ENCODE measurements around the gene CBLC. TPM values are rescaled to one million over a fixed set of nuclear protein-coding genes. Genes with fewer than 3 reads are reported as not detected.
"Not testable (repeated sequence)": the region's sequence is repeated elsewhere in the genome, so short reads cannot be mapped to it uniquely, and the experiment has no call there.

Gene CBLC
- total RNA-seq, 1 donor from 2014 or later, result not detected

DNA sequence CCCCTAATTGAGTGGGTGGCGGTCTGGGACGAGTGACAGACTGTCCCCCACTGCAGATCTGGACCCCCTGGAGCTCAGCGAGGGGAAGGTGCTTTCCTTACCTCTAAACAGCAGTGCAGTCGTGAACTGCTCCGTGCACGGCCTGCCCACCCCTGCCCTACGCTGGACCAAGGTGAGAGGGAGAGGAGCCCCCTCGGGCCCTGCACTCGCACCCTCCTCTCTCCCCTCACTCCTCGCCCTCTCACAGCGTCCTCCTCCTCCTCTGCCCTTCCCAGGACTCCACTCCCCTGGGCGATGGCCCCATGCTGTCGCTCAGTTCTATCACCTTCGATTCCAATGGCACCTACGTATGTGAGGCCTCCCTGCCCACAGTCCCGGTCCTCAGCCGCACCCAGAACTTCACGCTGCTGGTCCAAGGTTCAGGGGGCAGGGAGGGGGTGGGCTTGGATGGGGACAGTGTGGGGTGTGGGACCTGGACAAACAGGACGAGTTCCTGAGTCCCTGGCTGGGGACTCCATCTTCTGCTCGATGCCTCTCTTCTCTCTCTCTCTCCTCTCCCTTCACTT, 40.9 kb downstream of the CBLC start:
- no peak for DNase-seq (ENCODE audit: low spot score)

DNA sequence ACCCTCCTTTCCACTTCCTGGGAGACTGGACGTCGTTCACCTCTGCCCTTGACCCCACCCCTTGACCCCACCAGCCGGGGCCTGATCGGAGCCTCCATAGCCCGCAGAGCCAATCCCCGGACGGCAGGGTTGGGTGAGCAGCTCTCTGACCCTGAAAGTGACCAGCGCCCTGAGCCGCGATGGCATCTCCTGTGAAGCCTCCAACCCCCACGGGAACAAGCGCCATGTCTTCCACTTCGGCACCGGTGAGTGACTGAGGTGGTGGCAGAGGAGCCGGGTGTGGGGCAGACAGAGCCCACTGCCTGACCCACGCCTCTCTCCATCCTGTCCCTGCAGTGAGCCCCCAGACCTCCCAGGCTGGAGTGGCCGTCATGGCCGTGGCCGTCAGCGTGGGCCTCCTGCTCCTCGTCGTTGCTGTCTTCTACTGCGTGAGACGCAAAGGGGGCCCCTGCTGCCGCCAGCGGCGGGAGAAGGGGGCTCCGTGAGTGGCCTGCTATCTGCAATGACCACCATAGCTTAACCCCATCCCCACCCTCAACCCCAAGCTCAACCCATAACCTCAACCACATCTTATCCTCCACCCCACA, 41.6 kb downstream of the CBLC start:
- no peak for DNase-seq (ENCODE audit: low spot score)

DNA sequence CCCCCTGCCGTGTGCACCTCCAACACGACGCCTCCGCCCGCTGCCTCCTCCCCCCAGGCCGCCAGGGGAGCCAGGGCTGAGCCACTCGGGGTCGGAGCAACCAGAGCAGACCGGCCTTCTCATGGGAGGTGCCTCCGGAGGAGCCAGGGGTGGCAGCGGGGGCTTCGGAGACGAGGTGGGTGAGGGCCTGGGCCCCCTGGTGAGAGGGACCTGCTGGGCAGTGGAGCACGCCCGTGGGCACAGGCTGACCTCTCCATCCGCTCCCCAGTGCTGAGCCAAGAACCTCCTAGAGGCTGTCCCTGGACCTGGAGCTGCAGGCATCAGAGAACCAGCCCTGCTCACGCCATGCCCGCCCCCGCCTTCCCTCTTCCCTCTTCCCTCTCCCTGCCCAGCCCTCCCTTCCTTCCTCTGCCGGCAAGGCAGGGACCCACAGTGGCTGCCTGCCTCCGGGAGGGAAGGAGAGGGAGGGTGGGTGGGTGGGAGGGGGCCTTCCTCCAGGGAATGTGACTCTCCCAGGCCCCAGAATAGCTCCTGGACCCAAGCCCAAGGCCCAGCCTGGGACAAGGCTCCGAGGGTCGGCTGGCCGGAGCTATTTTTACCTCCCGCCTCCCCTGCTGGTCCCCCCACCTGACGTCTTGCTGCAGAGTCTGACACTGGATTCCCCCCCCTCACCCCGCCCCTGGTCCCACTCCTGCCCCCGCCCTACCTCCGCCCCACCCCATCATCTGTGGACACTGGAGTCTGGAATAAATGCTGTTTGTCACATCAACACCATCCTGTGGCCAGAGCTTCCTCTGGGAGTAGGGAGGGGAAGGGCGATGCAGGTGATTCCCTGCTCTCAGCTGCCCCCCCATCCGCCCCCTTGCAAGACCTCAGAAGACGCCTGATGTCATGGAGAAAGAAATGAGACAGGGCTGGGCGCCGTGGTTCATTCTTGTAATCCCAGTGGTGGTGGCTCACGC, 43.2 kb downstream of the CBLC start:
- DNase-seq (ENCODE audit: low spot score), result no peak

DNA sequence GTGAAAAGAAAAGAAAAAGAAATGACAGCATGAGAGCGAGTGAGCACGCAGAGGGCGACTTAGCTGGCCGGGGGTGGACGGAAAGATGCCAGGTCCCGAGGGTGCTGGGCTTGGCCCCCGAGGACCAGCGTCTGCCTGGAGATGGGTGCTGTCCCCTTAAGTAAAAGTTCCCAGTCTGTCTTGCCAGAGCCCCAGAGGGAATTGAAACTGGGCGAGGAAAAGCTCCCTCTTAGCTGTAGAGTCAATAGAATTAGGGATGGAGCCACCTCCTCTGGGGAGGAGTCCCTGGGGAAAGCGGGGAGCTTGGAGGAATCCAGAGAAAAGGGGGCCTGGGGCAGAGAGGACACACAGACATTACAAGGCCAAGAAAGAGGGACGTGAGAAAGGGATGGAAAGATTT, 44.5 kb downstream of the CBLC start:
- no peak for DNase-seq (ENCODE audit: low spot score)

DNA sequence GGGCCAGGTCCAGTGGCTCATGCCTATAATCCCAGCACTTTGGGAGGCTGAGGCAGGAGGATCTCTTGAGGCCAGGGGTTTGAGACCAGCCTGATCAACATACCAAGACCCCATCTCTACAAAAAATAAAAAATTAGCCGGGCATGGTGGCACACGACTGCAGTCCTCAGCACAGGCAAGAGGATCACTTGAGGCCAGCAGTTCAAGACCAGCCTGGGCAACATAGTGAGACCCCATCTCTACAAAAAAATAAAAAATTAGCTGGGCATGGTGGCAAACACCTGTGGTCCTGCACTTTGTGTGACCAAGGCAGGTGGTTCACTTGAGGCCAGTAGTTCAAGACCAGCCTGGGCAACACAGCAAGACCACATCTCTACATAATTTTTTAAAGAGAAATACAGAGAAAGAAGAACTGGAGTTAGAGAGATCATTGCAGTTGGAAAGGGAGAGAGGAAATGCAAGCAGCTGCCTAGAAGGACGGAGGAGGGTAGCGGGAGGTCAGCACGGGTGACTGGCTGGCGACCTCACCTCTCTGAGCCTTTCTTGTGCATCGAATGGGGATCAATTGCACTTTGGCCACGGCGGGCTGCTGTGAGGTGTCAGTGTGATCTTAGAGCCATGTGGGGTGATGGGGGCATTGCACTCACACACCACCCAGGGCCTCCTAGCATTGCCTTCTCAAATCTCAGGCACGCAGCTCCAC, 45.1 kb downstream of the CBLC start:
- no peak for DNase-seq (ENCODE audit: low spot score)

DNA sequence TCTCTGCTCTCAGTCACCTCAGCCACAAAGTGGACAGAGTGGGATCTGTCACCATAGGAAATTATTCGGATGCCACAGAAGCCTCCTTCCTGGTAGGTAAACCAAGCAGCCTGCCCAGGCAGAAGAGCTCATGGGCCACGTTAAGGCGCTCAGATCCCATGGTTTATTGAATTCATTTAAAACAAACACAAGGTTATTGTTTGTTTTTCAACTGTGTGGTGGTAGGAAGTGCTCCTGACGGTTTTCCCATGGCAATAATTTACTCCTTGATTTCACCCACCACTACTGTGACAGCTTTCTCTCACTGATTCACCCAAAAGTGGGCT, 45.6 kb downstream of the CBLC start:
- DNase-seq (ENCODE audit: low spot score), result no peak

DNA sequence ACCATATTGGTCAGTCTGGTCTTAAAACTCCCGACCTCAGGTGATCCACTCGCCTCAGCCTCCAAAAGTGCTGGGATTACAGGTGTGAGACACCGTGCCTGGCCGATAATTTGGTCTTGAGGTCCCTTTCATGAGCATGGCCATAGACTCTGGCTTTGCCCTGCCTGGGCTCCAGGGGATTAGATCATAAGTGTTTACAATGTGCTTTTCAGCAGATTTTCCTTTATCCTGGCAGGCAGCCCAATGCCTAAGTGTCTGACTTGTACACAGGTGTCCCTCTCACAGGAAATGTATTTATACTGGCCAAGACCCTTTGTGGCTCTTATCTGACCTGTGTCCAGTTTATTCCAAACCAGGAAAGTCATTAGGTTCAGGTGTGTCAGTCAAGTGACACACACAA, 47.1 kb downstream of the CBLC start:
- DNase-seq (ENCODE audit: low spot score), result no peak

DNA sequence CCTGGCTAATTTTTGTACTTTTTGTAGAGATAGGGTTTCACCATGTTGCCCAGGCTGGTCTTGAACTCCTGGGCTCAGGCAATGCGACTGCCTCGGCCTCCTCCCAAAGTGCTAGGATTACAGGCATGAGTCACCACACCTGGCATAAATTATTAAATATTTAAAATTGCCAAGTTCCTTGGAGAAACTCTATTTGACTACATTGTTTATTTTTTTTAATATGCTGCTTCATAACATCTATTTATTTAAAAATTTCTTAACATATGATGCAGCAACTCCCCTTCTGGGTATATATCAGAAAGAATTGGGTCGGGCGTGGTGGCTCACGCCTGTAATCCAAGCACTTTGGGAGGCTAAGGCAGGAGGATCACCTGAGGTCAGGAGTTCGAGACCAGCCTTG, 55.2 kb downstream of the CBLC start:
- not testable (repeated sequence) for DNase-seq (ENCODE audit: low spot score)

DNA sequence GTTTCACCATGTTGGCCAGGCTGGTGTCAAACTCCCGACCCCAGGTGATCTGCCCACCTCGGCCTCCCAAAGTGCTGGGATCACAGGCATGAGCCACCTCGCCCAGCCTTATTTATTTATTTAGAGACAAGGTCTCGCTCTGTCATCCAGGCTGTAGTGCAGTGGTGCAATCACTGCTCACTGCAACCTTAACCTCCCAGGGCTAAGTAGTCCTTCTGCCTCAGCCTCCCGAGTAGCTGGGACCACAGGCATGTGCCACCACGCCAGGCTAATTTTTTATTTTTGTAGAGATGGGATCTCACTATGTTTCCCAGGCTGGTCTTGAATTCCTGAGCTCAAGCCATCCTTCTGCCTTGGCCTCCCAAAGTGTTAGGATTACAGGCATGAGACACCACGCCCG, 56.7 kb downstream of the CBLC start:
- DNase-seq (ENCODE audit: low spot score), result not testable (repeated sequence)

DNA sequence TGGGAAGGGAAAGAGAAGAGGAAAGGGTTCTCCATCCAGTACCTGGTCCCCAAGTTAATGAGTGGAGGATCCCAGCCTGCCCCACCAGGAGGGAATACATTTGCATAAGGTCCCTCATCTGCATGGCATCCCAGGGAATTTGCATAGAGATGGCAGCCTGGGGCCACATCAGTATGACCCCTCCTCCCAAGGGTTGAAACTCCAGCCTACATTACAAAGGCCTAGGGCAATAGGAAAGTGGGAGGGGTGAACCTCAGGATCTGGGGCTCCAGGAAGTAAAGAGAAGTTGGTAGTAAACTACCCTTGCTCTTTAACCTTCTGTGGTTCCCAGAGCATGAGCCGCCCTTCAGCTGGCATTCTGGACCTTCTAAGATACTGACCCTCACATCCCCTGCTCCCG, 61.6 kb downstream of the CBLC start:
- no peak for DNase-seq (ENCODE audit: low spot score)

DNA sequence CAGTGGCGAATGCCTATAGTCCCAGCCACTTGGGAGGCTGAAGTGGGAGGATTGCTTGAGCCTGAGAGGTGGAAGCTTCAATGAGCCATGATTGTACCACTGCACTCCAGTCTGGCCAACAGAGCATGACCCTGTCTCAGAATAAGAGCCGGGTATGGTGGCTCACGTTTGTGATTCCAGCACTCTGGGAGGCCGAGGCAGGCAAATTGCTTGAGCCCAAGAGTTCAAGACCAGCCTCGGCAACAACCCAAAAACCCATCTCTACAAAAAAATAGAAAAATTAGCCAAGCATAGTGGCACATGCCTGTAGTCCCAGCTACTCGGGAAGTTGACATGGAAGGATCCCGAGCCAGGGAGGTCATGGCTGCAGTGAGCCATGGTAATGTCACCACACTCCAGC, 63.1 kb downstream of the CBLC start:
- DNase-seq (ENCODE audit: low spot score), result no peak

DNA sequence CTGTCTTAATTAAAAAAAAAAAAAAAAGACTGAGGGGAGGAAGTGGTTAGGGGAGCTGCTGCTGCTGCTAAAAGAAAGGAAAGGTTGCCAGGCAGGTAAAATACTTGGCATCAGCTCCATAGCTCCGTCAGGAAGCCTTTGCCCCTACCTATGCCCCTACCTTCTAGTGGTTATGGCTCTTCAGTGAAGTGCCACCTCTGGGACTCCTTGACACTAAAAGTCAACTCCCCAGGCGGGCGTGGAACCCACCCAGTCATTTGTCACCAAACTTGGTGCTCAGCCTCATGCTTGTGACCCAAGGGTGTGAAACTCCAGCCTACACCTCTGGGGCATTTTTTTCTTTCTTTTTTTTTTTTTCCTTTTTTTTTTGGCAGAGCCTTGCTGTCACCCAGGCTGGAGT, 63.5 kb downstream of the CBLC start:
- DNase-seq (ENCODE audit: low spot score), result no peak

DNA sequence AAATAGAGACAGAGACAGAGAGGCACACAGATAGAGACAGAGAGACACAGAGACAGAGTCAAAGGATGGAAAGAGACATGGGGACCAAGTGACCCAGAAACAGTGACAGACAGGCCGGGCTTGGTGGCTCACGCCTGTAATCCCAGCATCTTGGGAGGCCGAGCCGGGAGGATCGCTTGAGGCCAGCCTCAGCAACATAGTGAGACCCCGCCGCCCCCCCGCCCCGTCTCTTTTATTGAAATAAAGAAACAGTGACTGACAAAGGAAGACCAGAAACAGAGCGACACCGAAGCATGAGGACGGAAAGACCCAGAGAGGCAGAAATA, 67.6 kb downstream of the CBLC start:
- DNase-seq (ENCODE audit: low spot score), result no peak

DNA sequence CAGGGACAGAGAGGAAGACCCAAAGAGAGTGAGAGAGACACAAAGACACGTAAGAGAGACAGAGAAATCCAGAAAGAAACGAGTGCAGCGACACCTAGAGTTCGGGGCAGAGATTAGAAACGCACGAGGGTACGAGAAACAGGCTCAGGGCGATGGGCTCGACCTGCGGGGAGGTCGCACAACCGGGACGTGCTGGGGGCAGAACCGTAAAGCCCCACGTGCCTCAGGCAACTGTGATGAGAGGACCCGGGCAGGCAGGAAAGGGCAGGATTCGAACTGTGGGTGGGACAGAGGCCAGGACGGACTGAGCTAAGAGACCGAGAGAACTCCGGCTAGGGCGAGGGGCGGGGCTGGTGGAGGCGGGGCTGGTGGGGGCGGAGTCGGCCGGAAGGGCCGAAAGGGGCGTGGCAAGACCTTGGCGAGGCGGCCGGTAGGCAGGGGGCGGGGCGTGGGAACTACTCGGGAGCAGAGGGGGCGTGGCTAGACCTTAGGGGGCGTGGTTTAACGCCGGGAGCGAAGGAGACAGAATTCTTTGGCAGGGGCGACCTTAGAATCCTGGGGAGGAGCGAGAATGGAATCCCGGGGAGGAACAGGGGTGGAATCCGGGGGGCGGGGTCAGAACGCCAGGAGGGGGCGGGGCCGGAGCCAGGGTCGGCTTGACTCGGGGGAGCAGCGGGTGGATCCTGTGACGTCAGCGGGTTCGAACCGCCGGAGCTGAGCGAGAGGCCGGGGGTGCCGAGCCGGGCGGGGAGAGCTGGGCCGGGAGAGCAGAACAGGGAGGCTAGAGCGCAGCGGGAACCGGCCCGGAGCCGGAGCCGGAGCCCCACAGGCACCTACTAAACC, 68.1 kb downstream of the CBLC start, which contains the start of gene NECTIN2:
TSS of gene NECTIN2 (plus strand) at position 686 of the 843 bp plus-strand sequence. CDS start 229 bp downstream, outside the sequence.
- peak; percentile 100 for DNase-seq (ENCODE audit: low spot score)

DNA sequence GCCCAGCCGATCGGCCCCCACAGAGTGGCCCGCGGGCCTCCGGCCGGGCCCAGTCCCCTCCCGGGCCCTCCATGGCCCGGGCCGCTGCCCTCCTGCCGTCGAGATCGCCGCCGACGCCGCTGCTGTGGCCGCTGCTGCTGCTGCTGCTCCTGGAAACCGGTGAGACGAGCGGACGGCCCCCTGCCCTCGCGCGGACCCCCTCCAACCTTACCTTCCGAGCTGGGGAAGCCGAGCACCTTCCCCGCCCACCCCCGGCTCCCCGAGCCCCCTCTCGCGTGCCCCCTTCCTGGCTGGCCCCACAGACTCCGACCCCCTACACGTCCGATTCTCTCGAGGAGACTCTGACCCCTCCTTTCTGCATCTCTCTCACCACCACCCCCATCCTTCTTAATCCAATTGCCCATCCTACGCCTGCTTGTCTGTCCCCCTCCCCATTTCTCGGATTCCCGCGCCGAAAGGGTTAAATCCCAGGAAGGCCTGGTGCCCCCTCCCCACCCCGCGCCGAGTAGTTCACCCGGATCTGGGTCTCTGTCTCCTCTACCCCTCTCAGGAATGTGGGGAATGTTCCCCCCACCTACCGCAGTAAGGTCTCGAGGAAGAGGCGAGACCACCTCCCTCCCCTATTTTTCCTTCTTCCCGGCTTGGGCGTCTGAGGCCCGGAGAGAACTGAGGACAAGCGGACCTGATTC, 68.9 kb downstream of the CBLC start:
- no peak for DNase-seq (ENCODE audit: low spot score)

DNA sequence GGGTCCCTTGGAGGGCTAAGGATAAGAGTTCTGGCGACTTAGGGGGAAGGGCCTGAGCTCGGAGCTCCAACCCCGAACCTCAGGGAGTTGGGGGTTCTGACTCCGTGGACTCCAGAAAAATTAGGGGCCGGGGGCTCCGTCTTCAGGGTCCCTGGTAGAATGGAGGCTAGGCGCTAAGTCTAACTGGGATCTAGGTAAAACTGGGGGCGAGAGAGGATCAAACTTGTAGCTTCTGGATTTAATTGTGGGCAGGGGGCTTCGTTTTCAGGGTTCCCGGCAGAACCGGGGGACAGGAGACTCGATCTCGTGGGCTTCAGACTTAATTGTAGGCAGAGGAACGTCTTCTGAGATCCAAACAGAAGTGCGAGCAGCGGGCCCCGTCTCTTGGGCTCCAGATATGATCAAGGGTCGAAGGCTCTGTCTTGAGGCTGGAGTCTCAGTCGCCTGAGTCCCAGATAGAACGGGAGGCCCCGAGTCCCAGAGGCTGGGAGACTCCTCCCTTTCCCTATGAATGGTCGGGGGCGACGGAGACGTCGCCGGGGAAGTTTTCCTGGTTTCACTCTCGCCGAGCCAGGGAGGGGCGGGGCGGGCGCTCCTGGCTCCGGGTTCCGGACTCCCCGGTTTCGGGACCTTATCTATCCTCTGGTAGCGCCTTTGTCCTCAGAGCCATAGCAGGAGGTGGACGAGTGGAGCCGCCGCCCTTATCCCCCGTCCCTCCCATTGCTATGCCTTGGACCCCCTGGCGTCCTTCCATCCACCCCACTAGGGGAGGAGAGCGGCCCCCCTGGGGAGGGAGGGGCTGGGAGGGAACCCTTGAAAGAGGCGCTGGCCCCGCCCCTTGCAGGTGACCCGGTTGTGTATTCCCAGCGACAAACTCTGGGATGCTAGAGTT, 69.7 kb downstream of the CBLC start:
- peak; percentile 93 for DNase-seq (ENCODE audit: low spot score)

DNA sequence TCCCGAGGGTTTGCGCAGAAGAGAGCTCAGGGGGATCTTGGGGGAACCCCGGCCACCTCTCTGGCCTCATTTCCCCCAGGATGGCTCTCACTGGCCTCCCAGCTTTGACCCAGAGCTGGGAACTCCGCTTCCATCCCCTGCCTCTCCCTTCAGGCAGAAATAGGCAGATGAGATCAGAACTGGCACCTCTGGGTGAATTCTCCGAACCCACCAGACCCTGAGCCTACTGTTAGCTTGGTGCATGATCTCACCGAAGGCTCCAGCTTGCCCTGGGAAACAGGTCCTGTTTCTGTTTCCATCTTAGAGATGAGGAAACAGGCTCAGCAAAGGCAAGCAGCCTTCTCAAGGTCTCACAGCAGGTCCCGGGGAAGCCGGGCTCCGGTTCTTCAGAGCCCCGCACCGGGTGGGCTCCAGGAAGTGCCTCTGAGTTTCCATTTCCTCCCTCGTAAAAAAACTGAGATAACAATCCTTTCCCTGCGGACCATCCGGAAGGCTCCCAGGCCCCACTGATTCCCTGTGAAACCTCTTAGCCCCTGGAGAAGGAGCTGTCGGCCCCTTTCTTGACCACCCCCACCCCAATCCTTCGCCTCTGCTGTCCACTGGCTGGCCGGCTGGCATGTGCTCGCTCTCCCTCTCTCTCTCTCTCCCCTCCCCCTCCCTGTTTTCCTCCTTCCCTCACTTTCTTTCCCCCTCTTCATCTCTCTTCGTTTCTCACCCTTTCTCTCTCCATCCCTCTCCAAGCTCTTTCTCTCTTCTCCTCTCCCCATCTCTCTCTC, 70.5 kb downstream of the CBLC start:
- DNase-seq (ENCODE audit: low spot score), result no peak

DNA sequence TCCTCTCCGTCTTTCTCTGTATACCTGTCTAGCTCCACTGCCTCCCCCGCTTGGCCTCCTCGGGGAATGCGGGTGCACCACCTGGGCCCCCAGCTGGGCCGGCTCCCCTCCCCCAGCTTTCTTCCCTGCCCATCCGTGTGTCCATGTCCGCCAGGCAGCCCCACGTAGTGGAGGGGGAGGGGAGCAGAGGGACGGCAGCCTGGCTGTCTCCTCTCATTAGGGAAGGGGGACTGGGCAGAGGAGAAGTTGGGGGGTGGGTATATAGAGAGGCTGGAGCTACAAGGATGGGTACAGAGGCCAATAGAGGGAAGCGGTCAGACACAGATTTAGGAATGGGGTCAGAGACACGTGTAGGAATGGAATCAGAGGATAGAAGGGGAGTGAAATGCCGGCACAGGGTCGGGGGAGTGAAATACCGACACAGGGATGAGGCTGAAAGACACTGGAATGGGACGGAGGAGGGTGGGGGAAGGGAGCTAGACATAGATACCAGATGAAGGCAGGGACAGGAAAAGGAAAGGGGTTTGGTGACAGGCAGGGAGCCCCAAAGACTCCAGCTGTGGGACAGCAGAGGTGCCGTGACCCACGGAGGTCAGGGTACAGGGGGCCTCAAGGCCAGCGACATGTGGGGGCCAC, 71.2 kb downstream of the CBLC start:
- no peak for DNase-seq (ENCODE audit: low spot score)
